HG03064 (cell line): ENCODE results near the gene UBR2.
"Not testable (repeated sequence)": the region's sequence is repeated elsewhere in the genome, so short reads cannot be mapped to it uniquely, and the experiment has no call there.

Source experiments
- ATAC-seq: cut with Tn5 transposase; IDR thresholded peaks from one replicate; pipeline ENCODE4 v1.9.1; 2021; ENCODE audit warnings: low read depth; ENCODE audit not compliant: unreplicated experiment

Gene UBR2

GRCh38 chr6:42615518-42615917, 51.7 kb downstream of the UBR2 start:
- no peak for ATAC-seq

- no peak for ATAC-seq
Measured at GRCh38 chr6:42616716-42617115, 52.9 kb downstream of the UBR2 start.

- no peak for ATAC-seq
Measured at GRCh38 chr6:42618105-42618504, 54.3 kb downstream of the UBR2 start.

GRCh38 chr6:42618686-42619085, 54.9 kb downstream of the UBR2 start:
- ATAC-seq, result no peak

- ATAC-seq, result no peak
Measured at GRCh38 chr6:42619963-42620362, 56.1 kb downstream of the UBR2 start.

- ATAC-seq, result no peak
Measured at GRCh38 chr6:42624601-42625000, 60.8 kb downstream of the UBR2 start.

- ATAC-seq, result no peak
Measured at GRCh38 chr6:42627044-42627443, 63.2 kb downstream of the UBR2 start.

- ATAC-seq, result no peak
Measured at GRCh38 chr6:42627674-42628073, 63.8 kb downstream of the UBR2 start.

GRCh38 chr6:42628604-42629003, 64.8 kb downstream of the UBR2 start:
- ATAC-seq, result no peak

GRCh38 chr6:42629845-42630244, 66.0 kb downstream of the UBR2 start:
- ATAC-seq, result no peak

GRCh38 chr6:42637681-42638080, 73.9 kb downstream of the UBR2 start:
- no peak for ATAC-seq

- ATAC-seq, result no peak
Measured at GRCh38 chr6:42642794-42643193, 79.0 kb downstream of the UBR2 start.

- ATAC-seq, result no peak
Measured at GRCh38 chr6:42644211-42644610, 80.4 kb downstream of the UBR2 start.

- ATAC-seq, result no peak
Measured at GRCh38 chr6:42652024-42652746, 88.4 kb downstream of the UBR2 start.

- ATAC-seq, result no peak
Measured at GRCh38 chr6:42653851-42654250, 90.0 kb downstream of the UBR2 start.

GRCh38 chr6:42659806-42660205, 96.0 kb downstream of the UBR2 start:
- ATAC-seq, result no peak

- ATAC-seq, result no peak
Measured at GRCh38 chr6:42661540-42662153, 97.8 kb downstream of the UBR2 start.

- no peak for ATAC-seq
Measured at GRCh38 chr6:42664718-42665117, 100.9 kb downstream of the UBR2 start.

GRCh38 chr6:42674368-42674767, 110.5 kb downstream of the UBR2 start:
- not testable (repeated sequence) for ATAC-seq

GRCh38 chr6:42674780-42675179, 111.0 kb downstream of the UBR2 start:
- no peak for ATAC-seq

GRCh38 chr6:42679358-42679757, 115.5 kb downstream of the UBR2 start:
- no peak for ATAC-seq

GRCh38 chr6:42688281-42688680, 124.5 kb downstream of the UBR2 start:
- no peak for ATAC-seq
